H1 (cell line): ENCODE results near the gene NSMCE3.

ENCODE experiments used
- EP300 ChIP-seq, 2 experiments: IDR thresholded peaks; 1 replicate in 1 of 2; 2 replicates in 1 of 2; pipeline ENCODE4 v1.6.1; 2011 to 2012; ENCODE audit warnings: low read depth in 2 of 2, low read length in 2 of 2, mild to moderate bottlenecking in 2 of 2, borderline replicate concordance in 1 of 2, inconsistent platforms in 1 of 2, moderate library complexity in 1 of 2
- EZH2 ChIP-seq: fragments of 200-600 bp; sonication (generic); IDR thresholded peaks from 2 replicates; pipeline ENCODE4 v1.7.1; 2012; ENCODE audit warnings: low read depth, mild to moderate bottlenecking, moderate library complexity, low read length, inconsistent platforms; ENCODE audit not compliant: severe bottlenecking
- GTF2F1 ChIP-seq: IDR thresholded peaks from 2 replicates; pipeline ENCODE4 v1.6.1; 2012; ENCODE audit warnings: low read depth, low read length, improper control_type of control experiment, borderline replicate concordance
- KDM4A ChIP-seq: IDR thresholded peaks from one replicate; pipeline ENCODE4 v1.7.1; 2012; ENCODE audit warnings: low read depth, mild to moderate bottlenecking, moderate library complexity, low read length, inconsistent platforms; ENCODE audit not compliant: severe bottlenecking
- KDM5A ChIP-seq: fragments of 200-600 bp; IDR thresholded peaks from 2 replicates; pipeline ENCODE4 v1.7.1; 2012; ENCODE audit warnings: mild to moderate bottlenecking, low read length, inconsistent platforms, mixed read lengths
- POLR2A ChIP-seq, 2 experiments: IDR thresholded peaks; 1 replicate in 1 of 2; 2 replicates in 1 of 2; pipeline ENCODE4 v1.6.1; 2011; ENCODE audit warnings: low read depth in 2 of 2, low read length in 2 of 2, mild to moderate bottlenecking in 2 of 2; ENCODE audit errors: control extremely low read depth in 1 of 2
- POLR2AphosphoS5 ChIP-seq: IDR thresholded peaks from 2 replicates; pipeline ENCODE4 v1.6.1; 2011; ENCODE audit warnings: low read depth, low read length
- RFX5 ChIP-seq: IDR thresholded peaks from 2 replicates; pipeline ENCODE4 v1.6.1; 2011; ENCODE audit warnings: low read depth, low read length, improper control_type of control experiment, borderline replicate concordance
- SAP30 ChIP-seq: fragments of 300-600 bp; sonication (generic); IDR thresholded peaks from 2 replicates; pipeline ENCODE4 v1.7.1; 2012; ENCODE audit warnings: low read length, moderate library complexity, mild to moderate bottlenecking, inconsistent platforms; ENCODE audit not compliant: insufficient read depth, insufficient replicate concordance
- TEAD4 ChIP-seq: IDR thresholded peaks from 2 replicates; pipeline ENCODE4 v1.6.1; 2012; ENCODE audit warnings: low read depth, low read length, inconsistent platforms, mixed read lengths
- TF ChIP-seq, protein P1 (sequence below), 3 experiments: IDR thresholded peaks; 1 replicate in 2 of 3; 2 replicates in 1 of 3; pipeline versions ENCODE4 v1.5.1 to v1.6.1; 2011; ENCODE audit warnings: low read length in 3 of 3, mild to moderate bottlenecking in 3 of 3, inconsistent platforms in 2 of 3, low read depth in 1 of 3, moderate library complexity in 1 of 3; ENCODE audit not compliant: insufficient read depth in 1 of 3; ENCODE audit errors: control extremely low read depth in 1 of 3

- no peak for TF ChIP-seq KDM5A
- TF ChIP-seq GTF2F1, result no peak
- no peak for TF ChIP-seq EZH2
- TF ChIP-seq RFX5, result no peak
- no peak for TF ChIP-seq POLR2A (IDR thresholded peaks at IDR 0.05; ENCODE audit: control extremely low read depth in 1 of 2, low read depth in 2 of 2, low read length in 2 of 2)
- TF ChIP-seq, protein P1, sequence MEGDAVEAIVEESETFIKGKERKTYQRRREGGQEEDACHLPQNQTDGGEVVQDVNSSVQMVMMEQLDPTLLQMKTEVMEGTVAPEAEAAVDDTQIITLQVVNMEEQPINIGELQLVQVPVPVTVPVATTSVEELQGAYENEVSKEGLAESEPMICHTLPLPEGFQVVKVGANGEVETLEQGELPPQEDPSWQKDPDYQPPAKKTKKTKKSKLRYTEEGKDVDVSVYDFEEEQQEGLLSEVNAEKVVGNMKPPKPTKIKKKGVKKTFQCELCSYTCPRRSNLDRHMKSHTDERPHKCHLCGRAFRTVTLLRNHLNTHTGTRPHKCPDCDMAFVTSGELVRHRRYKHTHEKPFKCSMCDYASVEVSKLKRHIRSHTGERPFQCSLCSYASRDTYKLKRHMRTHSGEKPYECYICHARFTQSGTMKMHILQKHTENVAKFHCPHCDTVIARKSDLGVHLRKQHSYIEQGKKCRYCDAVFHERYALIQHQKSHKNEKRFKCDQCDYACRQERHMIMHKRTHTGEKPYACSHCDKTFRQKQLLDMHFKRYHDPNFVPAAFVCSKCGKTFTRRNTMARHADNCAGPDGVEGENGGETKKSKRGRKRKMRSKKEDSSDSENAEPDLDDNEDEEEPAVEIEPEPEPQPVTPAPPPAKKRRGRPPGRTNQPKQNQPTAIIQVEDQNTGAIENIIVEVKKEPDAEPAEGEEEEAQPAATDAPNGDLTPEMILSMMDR (IDR thresholded peaks at IDR 0.05; ENCODE audit: control extremely low read depth in 1 of 3, insufficient read depth in 1 of 3, low read depth in 1 of 3, low read length in 3 of 3), result no peak
- no peak for TF ChIP-seq TEAD4
- TF ChIP-seq POLR2AphosphoS5, result no peak
- TF ChIP-seq SAP30, result no peak
- TF ChIP-seq KDM4A, result no peak
- no peak for TF ChIP-seq EP300 (IDR thresholded peaks at IDR 0.05; ENCODE audit: borderline replicate concordance in 1 of 2, low read depth in 2 of 2, low read length in 2 of 2)
Observed at GRCh38 chr15:29266052-29266582, 3.5 kb downstream of the NSMCE3 start.
